ENCODE measurements around the gene CD82. TPM values are rescaled to one million over a fixed set of nuclear protein-coding genes. Genes with fewer than 3 reads are reported as not detected.
"Not testable (repeated sequence)": the region's sequence is repeated elsewhere in the genome, so short reads cannot be mapped to it uniquely, and the experiment has no call there.

The CD82 gene
- total RNA-seq, 1 donor from 2014 or later, result 35.5 TPM

GRCh38 chr11:44634401-44635281 is 69.2 kb downstream of the CD82 start:
- Histone ChIP-seq H3K9me3 (ENCODE audit: control insufficient read depth in 3 of 3, low read length in 3 of 3) (no peaks in the 10 kb centered on the region), H3K4me3 (ENCODE audit: low read length in 3 of 3) (no peak overlapping the region), H3K4me1 (ENCODE audit: control insufficient read depth in 3 of 3, insufficient read depth in 3 of 3, low read length in 3 of 3) (peaks cover 11 to 18% (median 18%) of the 10 kb centered on the region in 3 donors), H3K27me3 (ENCODE audit: control insufficient read depth in 3 of 3, insufficient read depth in 3 of 3, low read length in 3 of 3) (peaks cover 3 to 5% (median 4%) of the 10 kb centered on the region in 3 donors), H3K9ac (ENCODE audit: low read depth in 1 of 3, low read length in 3 of 3) (no peak overlapping the region), H3K36me3 (ENCODE audit: control insufficient read depth in 3 of 3, insufficient read depth in 3 of 3, low read length in 3 of 3) (no peaks in the 10 kb centered on the region), H3K27ac (ENCODE audit: low read depth, low read length) (no peak overlapping the region)

GRCh38 chr11:44637487-44637886 is 72.0 kb downstream of the CD82 start:
- Histone ChIP-seq H3K4me3 (ENCODE audit: low read length in 3 of 3) (no peak overlapping the region), H3K4me1 (ENCODE audit: control insufficient read depth in 3 of 3, insufficient read depth in 3 of 3, low read length in 3 of 3) (peaks cover 4 to 8% (median 7%) of the 10 kb centered on the region in 3 donors)

GRCh38 chr11:44638032-44638431 is 72.6 kb downstream of the CD82 start:
- Histone ChIP-seq H3K9me3 (ENCODE audit: control insufficient read depth in 3 of 3, low read length in 3 of 3) (peaks cover 0 to 2% (median 0%) of the 10 kb centered on the region in 3 donors), H3K27me3 (ENCODE audit: control insufficient read depth in 3 of 3, insufficient read depth in 3 of 3, low read length in 3 of 3) (peaks cover 3 to 5% (median 4%) of the 10 kb centered on the region in 3 donors), H3K27ac (ENCODE audit: low read depth, low read length) (no peak overlapping the region), H3K9ac (ENCODE audit: low read depth in 1 of 3, low read length in 3 of 3) (no peak overlapping the region), H3K4me1 (ENCODE audit: control insufficient read depth in 3 of 3, insufficient read depth in 3 of 3, low read length in 3 of 3) (peaks cover 4 to 5% (median 4%) of the 10 kb centered on the region in 3 donors), H3K4me3 (ENCODE audit: low read length in 3 of 3) (no peak overlapping the region), H3K36me3 (ENCODE audit: control insufficient read depth in 3 of 3, insufficient read depth in 3 of 3, low read length in 3 of 3) (no peaks in the 10 kb centered on the region)

More at GRCh38 chr11:44637487-44637886, 72.0 kb downstream of the CD82 start:
- H3K9me3 ChIP-seq (ENCODE audit: control insufficient read depth in 3 of 3, low read length in 3 of 3), result no peaks in the 10 kb centered on the region
- peaks cover 3 to 5% (median 4%) of the 10 kb centered on the region in 3 donors for H3K27me3 ChIP-seq (ENCODE audit: control insufficient read depth in 3 of 3, insufficient read depth in 3 of 3, low read length in 3 of 3)
- H3K27ac ChIP-seq (ENCODE audit: low read depth, low read length), result no peak overlapping the region
- H3K36me3 ChIP-seq (ENCODE audit: control insufficient read depth in 3 of 3, insufficient read depth in 3 of 3, low read length in 3 of 3), result no peaks in the 10 kb centered on the region
- no peak overlapping the region for H3K9ac ChIP-seq (ENCODE audit: low read depth in 1 of 3, low read length in 3 of 3)

GRCh38 chr11:44643217-44643616 is 77.8 kb downstream of the CD82 start:
- no peaks in the 10 kb centered on the region for H3K4me1 ChIP-seq (ENCODE audit: control insufficient read depth in 3 of 3, insufficient read depth in 3 of 3, low read length in 3 of 3)
- H3K4me3 ChIP-seq (ENCODE audit: low read length in 3 of 3), result no peak overlapping the region
- peaks cover 0 to 2% (median 2%) of the 10 kb centered on the region in 3 donors for H3K9me3 ChIP-seq (ENCODE audit: control insufficient read depth in 3 of 3, low read length in 3 of 3)
- no peak overlapping the region for H3K27ac ChIP-seq (ENCODE audit: low read depth, low read length)
- H3K36me3 ChIP-seq (ENCODE audit: control insufficient read depth in 3 of 3, insufficient read depth in 3 of 3, low read length in 3 of 3), result no peaks in the 10 kb centered on the region
- no peaks in the 10 kb centered on the region for H3K27me3 ChIP-seq (ENCODE audit: control insufficient read depth in 3 of 3, insufficient read depth in 3 of 3, low read length in 3 of 3)
- no peak overlapping the region for H3K9ac ChIP-seq (ENCODE audit: low read depth in 1 of 3, low read length in 3 of 3)

GRCh38 chr11:44645827-44646226 is 80.4 kb downstream of the CD82 start:
- Histone ChIP-seq H3K4me3 (ENCODE audit: low read length in 3 of 3) (no peak overlapping the region), H3K27ac (ENCODE audit: low read depth, low read length) (no peak overlapping the region), H3K27me3 (ENCODE audit: control insufficient read depth in 3 of 3, insufficient read depth in 3 of 3, low read length in 3 of 3) (no peaks in the 10 kb centered on the region), H3K36me3 (ENCODE audit: control insufficient read depth in 3 of 3, insufficient read depth in 3 of 3, low read length in 3 of 3) (no peaks in the 10 kb centered on the region), H3K9me3 (ENCODE audit: control insufficient read depth in 3 of 3, low read length in 3 of 3) (peaks cover 0 to 2% (median 2%) of the 10 kb centered on the region in 3 donors), H3K9ac (ENCODE audit: low read depth in 1 of 3, low read length in 3 of 3) (no peak overlapping the region), H3K4me1 (ENCODE audit: control insufficient read depth in 3 of 3, insufficient read depth in 3 of 3, low read length in 3 of 3) (no peaks in the 10 kb centered on the region)

- H3K36me3 ChIP-seq (ENCODE audit: control insufficient read depth in 3 of 3, insufficient read depth in 3 of 3, low read length in 3 of 3); H3K4me1 ChIP-seq (ENCODE audit: control insufficient read depth in 3 of 3, insufficient read depth in 3 of 3, low read length in 3 of 3); H3K27me3 ChIP-seq (ENCODE audit: control insufficient read depth in 3 of 3, insufficient read depth in 3 of 3, low read length in 3 of 3); H3K27ac ChIP-seq (ENCODE audit: low read depth, low read length); H3K9ac ChIP-seq (ENCODE audit: low read depth in 1 of 3, low read length in 3 of 3); H3K9me3 ChIP-seq (ENCODE audit: control insufficient read depth in 3 of 3, low read length in 3 of 3); H3K4me3 ChIP-seq (ENCODE audit: low read length in 3 of 3): not testable (repeated sequence)
Observed at GRCh38 chr11:44647255-44647955, 81.9 kb downstream of the CD82 start.

GRCh38 chr11:44648109-44648508 is 82.6 kb downstream of the CD82 start:
- no peak overlapping the region for H3K4me3 ChIP-seq (ENCODE audit: low read length in 3 of 3)
- H3K9ac ChIP-seq (ENCODE audit: low read depth in 1 of 3, low read length in 3 of 3), result no peak overlapping the region
- H3K27ac ChIP-seq (ENCODE audit: low read depth, low read length), result no peak overlapping the region
- peaks cover 0 to 8% (median 0%) of the 10 kb centered on the region in 3 donors for H3K27me3 ChIP-seq (ENCODE audit: control insufficient read depth in 3 of 3, insufficient read depth in 3 of 3, low read length in 3 of 3)
- H3K9me3 ChIP-seq (ENCODE audit: control insufficient read depth in 3 of 3, low read length in 3 of 3), result peaks cover 0 to 2% (median 0%) of the 10 kb centered on the region in 3 donors
- no peaks in the 10 kb centered on the region for H3K36me3 ChIP-seq (ENCODE audit: control insufficient read depth in 3 of 3, insufficient read depth in 3 of 3, low read length in 3 of 3)
- peaks cover 0 to 2% (median 0%) of the 10 kb centered on the region in 3 donors for H3K4me1 ChIP-seq (ENCODE audit: control insufficient read depth in 3 of 3, insufficient read depth in 3 of 3, low read length in 3 of 3)

- Histone ChIP-seq H3K4me3 (ENCODE audit: low read length in 3 of 3) (no peak overlapping the region), H3K4me1 (ENCODE audit: control insufficient read depth in 3 of 3, insufficient read depth in 3 of 3, low read length in 3 of 3) (peaks cover 0 to 2% (median 0%) of the 10 kb centered on the region in 3 donors), H3K27ac (ENCODE audit: low read depth, low read length) (no peak overlapping the region)
Observed at GRCh38 chr11:44651535-44652155, 86.2 kb downstream of the CD82 start.

GRCh38 chr11:44652901-44653644 is 87.6 kb downstream of the CD82 start:
- no peaks in the 10 kb centered on the region for H3K36me3 ChIP-seq (ENCODE audit: control insufficient read depth in 3 of 3, insufficient read depth in 3 of 3, low read length in 3 of 3)
- H3K9ac ChIP-seq (ENCODE audit: low read depth in 1 of 3, low read length in 3 of 3), result no peak overlapping the region
- no peak overlapping the region for H3K4me3 ChIP-seq (ENCODE audit: low read length in 3 of 3)
- no peak overlapping the region for H3K27ac ChIP-seq (ENCODE audit: low read depth, low read length)
- H3K27me3 ChIP-seq (ENCODE audit: control insufficient read depth in 3 of 3, insufficient read depth in 3 of 3, low read length in 3 of 3), result peaks cover 0 to 8% (median 0%) of the 10 kb centered on the region in 3 donors
- H3K4me1 ChIP-seq (ENCODE audit: control insufficient read depth in 3 of 3, insufficient read depth in 3 of 3, low read length in 3 of 3), result peaks cover 0 to 2% (median 0%) of the 10 kb centered on the region in 3 donors
- H3K9me3 ChIP-seq (ENCODE audit: control insufficient read depth in 3 of 3, low read length in 3 of 3), result no peaks in the 10 kb centered on the region

More at GRCh38 chr11:44651535-44652155, 86.2 kb downstream of the CD82 start:
- Histone ChIP-seq H3K27me3 (ENCODE audit: control insufficient read depth in 3 of 3, insufficient read depth in 3 of 3, low read length in 3 of 3) (peaks cover 0 to 8% (median 0%) of the 10 kb centered on the region in 3 donors), H3K9ac (ENCODE audit: low read depth in 1 of 3, low read length in 3 of 3) (no peak overlapping the region), H3K9me3 (ENCODE audit: control insufficient read depth in 3 of 3, low read length in 3 of 3) (peaks cover 0 to 2% (median 0%) of the 10 kb centered on the region in 3 donors), H3K36me3 (ENCODE audit: control insufficient read depth in 3 of 3, insufficient read depth in 3 of 3, low read length in 3 of 3) (no peaks in the 10 kb centered on the region)
